Liver (tissue), 3 donors: ENCODE results near the gene SMIM1.

ENCODE experiments used
- GABPA ChIP-seq, 2 donors: IDR thresholded peaks in 1 of 2; conservative IDR thresholded peaks in 1 of 2; 2 replicates each; pipeline ENCODE4 v1.6.1; 2016; ENCODE audit warnings: antibody characterized with exemption in 2 of 2, mild to moderate bottlenecking in 1 of 2, moderate library complexity in 1 of 2
- RAD21 ChIP-seq, 2 donors: IDR thresholded peaks; 2 replicates each; pipeline ENCODE4 v1.6.1; 2016; ENCODE audit warnings: antibody characterized with exemption in 2 of 2, mild to moderate bottlenecking in 2 of 2
- TAF1 ChIP-seq: conservative IDR thresholded peaks from 2 replicates; pipeline ENCODE4 v1.6.1; 2016; ENCODE audit warnings: antibody characterized with exemption, mild to moderate bottlenecking
- TF ChIP-seq, protein P1 (sequence below): fragments of 150-350 bp; IDR thresholded peaks from 2 replicates; pipeline ENCODE4 v1.5.1; 2017; ENCODE audit warnings: improper control_type of control experiment, low read depth, low read length; ENCODE audit not compliant: missing input control
- TF ChIP-seq, protein P2 (sequence below): IDR thresholded peaks from 2 replicates; pipeline ENCODE4 v1.6.1; 2016; ENCODE audit warnings: antibody characterized with exemption, mild to moderate bottlenecking
- donor health status: healthy.
- donor health status: healthy.

DNA sequence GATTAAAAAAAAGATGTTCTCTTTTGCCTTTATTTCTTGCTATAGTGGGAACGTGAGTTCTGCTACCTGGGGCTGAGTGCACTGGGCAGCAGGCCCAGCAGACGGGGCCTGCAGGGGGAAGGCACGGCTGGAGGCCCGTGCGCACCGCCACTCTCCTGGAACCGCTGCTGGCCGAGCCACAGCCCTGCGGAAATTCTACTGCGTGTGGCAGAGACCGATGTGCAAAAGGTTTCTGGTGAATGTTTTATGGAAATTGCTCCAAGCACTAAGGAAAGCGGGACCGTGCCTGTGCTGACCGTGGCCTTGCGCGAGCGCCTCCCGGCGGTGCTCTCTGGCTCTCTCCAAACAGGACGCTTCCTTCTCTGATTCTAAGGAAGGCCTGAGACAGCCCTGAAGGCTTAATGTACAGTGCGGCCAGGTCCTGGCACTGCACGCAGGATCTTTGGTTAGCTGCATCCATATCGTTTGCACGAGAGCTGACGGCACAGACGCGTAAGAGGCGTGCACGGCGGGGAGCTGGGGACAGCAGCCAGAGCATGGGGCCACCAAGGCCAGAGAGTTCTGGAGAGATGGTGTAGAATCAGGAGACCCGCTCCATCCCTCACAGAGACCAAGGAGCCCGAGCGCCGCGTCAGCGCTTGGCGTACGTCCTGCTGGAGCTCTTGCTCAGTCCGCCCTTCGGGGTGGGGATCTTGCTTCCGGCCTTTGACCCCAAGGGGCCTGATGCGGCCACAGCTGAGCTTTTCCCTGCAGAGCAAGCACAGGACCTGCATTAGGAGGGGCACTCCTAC is 42.4 kb downstream of the SMIM1 start:
- TF ChIP-seq, protein P1, sequence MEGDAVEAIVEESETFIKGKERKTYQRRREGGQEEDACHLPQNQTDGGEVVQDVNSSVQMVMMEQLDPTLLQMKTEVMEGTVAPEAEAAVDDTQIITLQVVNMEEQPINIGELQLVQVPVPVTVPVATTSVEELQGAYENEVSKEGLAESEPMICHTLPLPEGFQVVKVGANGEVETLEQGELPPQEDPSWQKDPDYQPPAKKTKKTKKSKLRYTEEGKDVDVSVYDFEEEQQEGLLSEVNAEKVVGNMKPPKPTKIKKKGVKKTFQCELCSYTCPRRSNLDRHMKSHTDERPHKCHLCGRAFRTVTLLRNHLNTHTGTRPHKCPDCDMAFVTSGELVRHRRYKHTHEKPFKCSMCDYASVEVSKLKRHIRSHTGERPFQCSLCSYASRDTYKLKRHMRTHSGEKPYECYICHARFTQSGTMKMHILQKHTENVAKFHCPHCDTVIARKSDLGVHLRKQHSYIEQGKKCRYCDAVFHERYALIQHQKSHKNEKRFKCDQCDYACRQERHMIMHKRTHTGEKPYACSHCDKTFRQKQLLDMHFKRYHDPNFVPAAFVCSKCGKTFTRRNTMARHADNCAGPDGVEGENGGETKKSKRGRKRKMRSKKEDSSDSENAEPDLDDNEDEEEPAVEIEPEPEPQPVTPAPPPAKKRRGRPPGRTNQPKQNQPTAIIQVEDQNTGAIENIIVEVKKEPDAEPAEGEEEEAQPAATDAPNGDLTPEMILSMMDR, result no peak
- TF ChIP-seq TAF1, result no peak
- no peak for TF ChIP-seq RAD21 (IDR thresholded peaks at IDR 0.05)
- TF ChIP-seq GABPA (IDR thresholded peaks at IDR 0.05 in 1 of 2, conservative IDR thresholded peaks at IDR 0.05 in 1 of 2), result no peak
- TF ChIP-seq, protein P2, sequence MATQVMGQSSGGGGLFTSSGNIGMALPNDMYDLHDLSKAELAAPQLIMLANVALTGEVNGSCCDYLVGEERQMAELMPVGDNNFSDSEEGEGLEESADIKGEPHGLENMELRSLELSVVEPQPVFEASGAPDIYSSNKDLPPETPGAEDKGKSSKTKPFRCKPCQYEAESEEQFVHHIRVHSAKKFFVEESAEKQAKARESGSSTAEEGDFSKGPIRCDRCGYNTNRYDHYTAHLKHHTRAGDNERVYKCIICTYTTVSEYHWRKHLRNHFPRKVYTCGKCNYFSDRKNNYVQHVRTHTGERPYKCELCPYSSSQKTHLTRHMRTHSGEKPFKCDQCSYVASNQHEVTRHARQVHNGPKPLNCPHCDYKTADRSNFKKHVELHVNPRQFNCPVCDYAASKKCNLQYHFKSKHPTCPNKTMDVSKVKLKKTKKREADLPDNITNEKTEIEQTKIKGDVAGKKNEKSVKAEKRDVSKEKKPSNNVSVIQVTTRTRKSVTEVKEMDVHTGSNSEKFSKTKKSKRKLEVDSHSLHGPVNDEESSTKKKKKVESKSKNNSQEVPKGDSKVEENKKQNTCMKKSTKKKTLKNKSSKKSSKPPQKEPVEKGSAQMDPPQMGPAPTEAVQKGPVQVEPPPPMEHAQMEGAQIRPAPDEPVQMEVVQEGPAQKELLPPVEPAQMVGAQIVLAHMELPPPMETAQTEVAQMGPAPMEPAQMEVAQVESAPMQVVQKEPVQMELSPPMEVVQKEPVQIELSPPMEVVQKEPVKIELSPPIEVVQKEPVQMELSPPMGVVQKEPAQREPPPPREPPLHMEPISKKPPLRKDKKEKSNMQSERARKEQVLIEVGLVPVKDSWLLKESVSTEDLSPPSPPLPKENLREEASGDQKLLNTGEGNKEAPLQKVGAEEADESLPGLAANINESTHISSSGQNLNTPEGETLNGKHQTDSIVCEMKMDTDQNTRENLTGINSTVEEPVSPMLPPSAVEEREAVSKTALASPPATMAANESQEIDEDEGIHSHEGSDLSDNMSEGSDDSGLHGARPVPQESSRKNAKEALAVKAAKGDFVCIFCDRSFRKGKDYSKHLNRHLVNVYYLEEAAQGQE, result no peak
